ENCODE data around the gene GPX3.

The GPX3 gene

GRCh38 chr5:151058891-151059489, 38.6 kb downstream of the GPX3 start:
- no peak for DNase-seq

GRCh38 chr5:151060742-151061141, 40.4 kb downstream of the GPX3 start:
- DNase-seq: no peak

DNA sequence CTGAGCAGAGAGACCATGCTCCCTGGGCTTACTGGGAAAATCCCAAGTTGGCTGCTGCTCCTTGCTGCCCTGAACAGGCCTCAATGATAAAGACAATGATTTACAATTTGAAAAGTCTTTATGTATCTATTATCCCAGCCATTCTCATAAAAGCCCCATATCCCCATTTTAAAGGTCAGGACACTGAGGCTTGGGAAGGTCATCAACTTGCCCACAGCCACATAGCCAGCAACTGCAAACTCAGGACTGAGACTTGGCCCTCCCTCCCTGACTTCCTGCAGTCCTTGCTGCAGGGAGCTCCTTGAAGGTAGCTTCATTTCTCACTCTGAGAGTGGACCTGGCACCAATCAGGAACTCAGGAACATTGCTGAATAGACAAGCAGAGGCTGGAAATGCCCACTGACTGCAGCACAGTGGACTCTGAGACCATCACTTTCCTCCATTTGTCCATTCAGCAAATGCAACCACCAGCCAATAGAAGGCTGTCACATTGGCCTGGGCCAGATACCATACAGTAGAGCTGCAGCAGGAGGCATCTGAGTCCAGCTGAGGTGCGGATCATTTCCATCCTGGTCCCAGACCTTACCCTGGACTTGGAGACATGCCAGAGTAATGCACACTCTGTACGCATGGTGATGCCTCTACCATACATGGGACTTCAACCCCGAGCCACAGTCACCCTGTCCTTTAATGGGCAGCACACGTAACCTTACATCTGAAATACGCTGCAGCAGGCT, 42.2 kb downstream of the GPX3 start:
- no peak for DNase-seq

GRCh38 chr5:151063142-151063989, 43.0 kb downstream of the GPX3 start:
- DNase-seq: peak; percentile 41

GRCh38 chr5:151064916-151065499, 44.6 kb downstream of the GPX3 start:
- no peak for DNase-seq

DNA sequence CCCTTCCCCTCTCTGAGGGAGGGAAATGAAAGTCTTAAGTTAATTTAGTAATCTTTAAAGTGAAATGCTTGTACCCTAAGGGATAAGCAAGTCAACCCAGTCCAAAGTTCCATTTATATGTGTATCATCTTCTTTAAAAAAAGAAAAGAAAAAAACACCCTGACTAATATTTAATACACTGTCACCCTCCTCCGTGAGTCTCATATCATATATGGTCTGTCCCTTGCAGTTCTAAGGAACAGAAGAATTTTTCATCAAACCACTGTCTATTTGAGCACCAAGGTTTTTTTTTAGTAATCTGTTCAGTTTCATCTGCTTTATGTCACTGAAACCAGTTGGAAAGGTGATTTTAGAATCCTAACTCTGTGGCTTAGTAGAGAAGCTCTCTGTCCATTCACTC, 45.2 kb downstream of the GPX3 start:
- DNase-seq: no peak

DNA sequence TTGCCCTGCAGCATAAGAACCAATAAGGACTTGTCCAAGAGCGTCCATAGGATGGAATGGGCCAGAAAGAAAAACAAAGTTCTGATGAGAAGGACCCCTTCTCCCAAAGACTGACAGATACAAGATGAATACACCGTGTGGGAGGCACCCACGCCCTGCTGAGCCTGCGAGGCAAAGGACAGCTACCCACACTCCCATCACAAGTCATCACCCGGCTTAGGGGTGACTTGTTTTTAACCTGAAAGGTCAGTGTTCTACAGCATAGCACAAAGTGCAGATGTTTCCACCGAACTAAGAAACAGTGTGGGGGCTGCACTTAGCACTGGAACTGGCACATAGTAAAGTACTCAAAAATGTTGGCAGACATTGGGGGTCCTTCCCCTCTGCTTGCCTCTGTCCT, 46.5 kb downstream of the GPX3 start:
- no peak for DNase-seq

GRCh38 chr5:151067632-151068432, 47.4 kb downstream of the GPX3 start:
- DNase-seq: no peak

DNA sequence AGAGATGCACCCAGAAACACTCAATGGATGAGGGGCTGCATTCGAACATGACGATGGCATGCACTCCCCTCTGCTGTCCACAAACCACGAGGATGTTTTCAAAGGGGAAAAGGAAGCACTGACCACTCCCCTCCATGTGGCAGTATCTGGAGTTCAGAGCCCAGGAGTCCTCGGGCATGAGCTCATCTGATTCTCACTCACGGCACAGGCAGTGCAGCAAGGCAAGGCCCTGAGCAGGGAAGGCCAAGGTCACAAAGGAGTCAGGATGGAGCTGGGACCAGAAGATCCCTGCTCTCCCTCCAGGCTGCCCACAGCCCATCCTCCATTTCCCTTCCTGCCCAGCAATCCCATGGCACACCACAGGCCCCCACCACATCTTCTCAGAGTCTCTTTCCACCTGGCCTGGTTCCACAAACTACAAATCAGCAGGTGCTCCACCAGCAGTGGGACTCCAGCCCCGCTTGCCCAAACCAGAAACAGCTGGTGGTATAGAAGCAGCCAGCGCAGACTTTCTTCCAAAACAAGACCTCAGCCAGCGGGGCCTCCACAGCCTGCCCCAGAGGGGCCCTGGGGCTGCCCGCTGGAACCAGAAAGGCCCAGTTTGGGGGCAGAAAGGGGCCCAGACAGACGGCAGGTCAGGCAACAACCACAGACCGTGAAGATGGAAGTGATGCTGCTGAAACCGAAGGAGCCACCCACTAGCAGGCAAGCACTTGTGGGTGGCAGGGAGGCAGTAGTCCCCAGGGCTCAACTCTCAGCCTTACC, 48.2 kb downstream of the GPX3 start:
- DNase-seq: no peak

DNA sequence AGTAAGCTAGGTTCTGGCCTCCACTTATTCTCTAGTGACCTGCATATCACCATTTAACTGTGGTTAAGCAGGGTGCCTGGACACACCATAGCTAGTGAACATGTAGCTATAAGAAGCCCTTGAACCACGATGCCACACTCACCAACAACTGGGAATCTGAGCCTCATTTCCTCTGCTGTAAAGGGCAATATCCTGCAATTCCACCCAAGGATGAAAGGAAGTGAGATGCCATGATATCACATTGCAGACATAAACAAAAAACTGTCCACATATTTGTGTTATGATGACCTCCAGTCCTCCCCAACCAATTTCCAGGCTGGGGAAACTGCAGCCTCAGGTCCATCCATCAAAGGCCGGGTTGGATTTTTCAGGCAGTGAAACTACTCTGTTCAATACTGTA, 50.1 kb downstream of the GPX3 start:
- DNase-seq: no peak

DNA sequence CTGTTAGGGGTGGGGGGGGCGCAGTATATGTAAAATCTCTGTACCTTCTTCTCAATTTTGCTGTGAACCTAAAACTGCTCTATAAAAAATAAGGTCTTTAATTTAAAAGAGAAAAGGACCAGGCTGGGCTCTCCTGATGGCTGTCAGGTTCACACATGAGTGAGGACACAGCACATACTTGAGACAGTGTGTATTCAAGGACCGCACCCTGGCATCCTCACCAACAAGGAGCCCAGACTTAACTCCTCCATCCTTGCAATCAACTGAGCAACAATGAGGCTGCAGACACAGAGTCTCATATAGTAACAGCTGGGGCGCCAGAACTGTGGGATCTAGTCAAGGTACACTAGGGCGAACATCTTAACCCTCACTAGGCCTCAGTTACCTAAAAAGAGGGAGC, 50.6 kb downstream of the GPX3 start:
- DNase-seq: no peak

DNA sequence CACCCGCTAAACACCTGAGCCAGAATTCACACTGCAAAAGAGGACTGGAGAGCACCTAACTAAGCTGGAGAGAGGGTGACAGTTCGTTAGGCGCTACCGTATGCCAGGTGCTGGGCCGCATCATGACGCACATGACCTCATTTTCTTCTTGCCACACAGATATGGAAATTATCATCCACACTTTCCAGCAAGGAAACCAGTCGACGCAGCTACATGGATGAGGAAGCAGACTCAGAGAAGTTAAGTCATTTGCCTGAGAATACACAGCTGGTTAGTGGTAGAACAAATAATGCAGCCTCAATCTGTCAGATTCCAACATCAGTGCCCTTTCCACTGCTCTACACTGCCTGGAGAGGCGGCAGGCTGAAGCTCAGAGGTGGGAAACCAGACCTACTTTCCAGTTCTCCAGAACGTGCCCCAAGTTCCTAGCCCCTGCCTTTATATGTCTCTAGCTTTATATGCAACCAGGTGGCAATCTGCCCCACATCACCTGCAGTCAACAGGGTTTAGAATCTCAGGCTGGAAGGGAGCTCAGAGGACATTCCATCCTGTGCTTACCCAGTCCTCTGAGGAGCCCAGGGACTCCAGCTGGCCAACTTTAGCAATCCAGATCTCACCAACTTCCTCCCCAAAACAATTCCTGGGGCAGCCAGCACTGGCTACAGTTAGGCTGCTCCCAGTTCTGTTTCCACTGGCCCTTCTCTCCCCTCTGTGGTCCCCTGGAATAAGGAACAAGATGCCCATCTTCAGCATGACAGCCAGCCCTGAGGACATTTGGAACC, 51.6 kb downstream of the GPX3 start:
- no peak for DNase-seq

GRCh38 chr5:151072630-151073025, 52.2 kb downstream of the GPX3 start:
- no peak for DNase-seq

DNA sequence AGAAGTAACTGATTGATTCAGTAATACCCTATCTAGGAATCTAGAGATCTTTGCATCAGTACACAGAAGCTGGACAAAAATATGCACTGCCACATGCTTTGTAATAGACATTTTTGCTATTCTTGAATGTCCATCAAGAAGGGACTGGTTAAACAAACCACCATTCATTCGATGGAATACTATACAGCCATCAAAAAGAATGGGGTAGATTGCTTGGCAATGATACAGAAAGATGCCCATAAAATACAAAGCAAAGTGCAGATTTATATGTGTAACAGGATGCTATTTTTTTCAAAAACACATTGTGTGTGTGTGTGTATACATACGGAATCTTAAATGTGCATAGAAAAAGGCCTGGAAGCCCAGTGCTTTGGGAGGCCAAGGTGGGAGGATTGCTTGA, 52.9 kb downstream of the GPX3 start:
- DNase-seq: no peak

GRCh38 chr5:151074557-151074956, 54.2 kb downstream of the GPX3 start:
- no peak for DNase-seq

- DNase-seq: no peak
Observed at GRCh38 chr5:151075698-151076331, 55.4 kb downstream of the GPX3 start.

DNA sequence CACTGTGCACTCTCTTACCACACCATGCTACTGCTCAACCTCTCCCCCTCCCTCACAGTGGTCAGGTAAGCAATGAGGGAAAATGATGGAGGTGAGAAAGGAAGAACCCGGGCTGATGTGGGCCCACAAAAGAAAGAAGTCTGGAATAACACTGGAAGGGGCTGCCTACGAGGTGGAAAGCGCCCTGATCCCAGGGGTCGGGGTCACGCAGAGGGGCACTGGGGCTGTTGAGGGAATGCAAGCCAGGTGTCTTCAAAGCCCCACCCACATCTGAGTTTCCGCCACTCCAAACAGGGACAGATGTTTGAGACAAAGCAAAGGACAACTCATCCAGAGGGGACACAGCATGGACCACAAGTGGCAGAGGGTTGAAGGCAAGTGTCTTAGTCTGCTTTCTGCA, 56.2 kb downstream of the GPX3 start:
- DNase-seq: no peak

DNA sequence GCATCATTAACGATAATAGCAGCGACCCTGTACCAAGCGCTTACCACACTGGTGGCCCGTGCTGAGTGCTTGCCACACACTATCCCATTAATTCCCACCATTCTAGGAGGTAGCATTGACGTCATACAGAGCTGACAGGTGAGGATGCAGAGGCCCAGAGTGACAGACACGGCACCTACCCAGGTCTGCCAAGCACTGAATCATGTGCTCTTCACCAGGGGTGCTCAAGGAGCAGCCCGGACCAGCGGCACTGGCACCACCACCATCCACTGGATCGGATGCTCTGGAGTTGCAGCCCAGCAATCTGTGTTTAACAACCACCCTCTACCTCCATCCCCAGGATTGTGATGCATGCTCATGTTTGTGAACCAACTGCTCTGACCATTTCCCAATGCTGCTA, 57.0 kb downstream of the GPX3 start:
- DNase-seq: no peak

DNA sequence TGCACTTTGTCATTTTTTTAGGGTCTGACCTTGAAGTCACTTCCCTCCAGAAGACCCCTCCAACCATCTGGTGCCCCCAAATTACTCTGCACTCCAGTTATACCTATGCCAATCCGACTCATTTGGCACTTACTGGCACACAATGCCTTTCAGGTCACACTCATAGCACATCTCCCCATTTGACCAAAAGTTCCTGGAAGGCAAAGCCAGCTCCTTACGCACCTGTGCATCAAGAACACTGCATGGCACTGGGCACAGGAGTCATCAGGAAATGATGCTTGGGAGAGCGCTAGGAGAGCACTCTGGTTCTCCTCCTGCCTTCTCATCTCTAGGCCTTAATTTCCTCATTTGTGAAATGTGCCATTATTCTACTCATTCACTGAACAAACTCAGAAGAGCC, 57.6 kb downstream of the GPX3 start:
- DNase-seq: no peak

All from amniotic stem cell (primary cell).